CD4-positive, alpha-beta T cell (primary cell): ENCODE measurements around the gene FOXC1. TPM values are rescaled to one million over a fixed set of nuclear protein-coding genes. Genes with fewer than 3 reads are reported as not detected.
A peak's percentile ranks its signal among the peaks of the same experiment; 100 is the strongest.

ENCODE experiments used
- ATAC-seq: fragments of 200-7000 bp; cut with Tn5 transposase; one replicate; pipeline ENCODE4 v1.10.0; 2022; ENCODE audit warnings: mild to moderate bottlenecking; ENCODE audit not compliant: poor library complexity
- CTCF ChIA-PET: fragments of 350-600 bp; sonication (Branson Sonifier 250); formaldehyde crosslinking; loops from one replicate; lab custom pipeline; 2021; ENCODE audit warnings: antibody characterized with exemption, inconsistent platforms; lab: Charles Lee
- POLR2A ChIA-PET: fragments of 350-600 bp; sonication (Branson Sonifier 250); formaldehyde crosslinking; loops from one replicate; lab custom pipeline; 2021; ENCODE audit warnings: antibody characterized with exemption, inconsistent platforms; lab: Charles Lee
- DNase-seq, 14 experiments: peaks; one replicate each; pipeline ENCODE4 v3.0.0-alpha.2; 2013 to 2020; ENCODE audit warnings: mixed read lengths in 2 of 14
- H3K27ac ChIP-seq, 2 donors: one replicate each; pipeline versions ENCODE4 v1.5.1 to v1.7.0; 2013; ENCODE audit warnings: low read length in 2 of 2, low read depth in 1 of 2, mild to moderate bottlenecking in 1 of 2
- H3K27me3 ChIP-seq, 2 experiments: 1 replicate in 1 of 2; 2 replicates in 1 of 2; pipeline versions ENCODE4 v1.6.1 to v1.7.0; 2013; ENCODE audit warnings: low read length in 2 of 2, control low read depth in 1 of 2, mild to moderate bottlenecking in 1 of 2, moderate library complexity in 1 of 2; ENCODE audit not compliant: insufficient read depth in 2 of 2, control insufficient read depth in 1 of 2
- H3K36me3 ChIP-seq: one replicate; pipeline ENCODE4 v1.6.1; 2013; ENCODE audit warnings: low read length, control low read depth; ENCODE audit not compliant: insufficient read depth
- H3K4me1 ChIP-seq: one replicate; pipeline ENCODE4 v1.6.1; 2013; ENCODE audit warnings: low read length, control low read depth; ENCODE audit not compliant: insufficient read depth
- H3K4me3 ChIP-seq: one replicate; pipeline ENCODE4 v1.5.1; 2013; ENCODE audit warnings: mild to moderate bottlenecking, low read length, moderate library complexity
- H3K9me3 ChIP-seq, 2 experiments: 1 replicate in 1 of 2; 2 replicates in 1 of 2; pipeline versions ENCODE4 v1.6.1 to v1.7.0; 2013; ENCODE audit warnings: low read length in 2 of 2, mild to moderate bottlenecking in 2 of 2, control low read depth in 1 of 2, moderate library complexity in 1 of 2; ENCODE audit not compliant: control insufficient read depth in 1 of 2, insufficient read depth in 1 of 2
- H3K27ac Mint-ChIP-seq: one replicate; pipeline ENCODE4 v1.8.0; 2020; ENCODE audit warnings: mixed read lengths
- H3K27me3 Mint-ChIP-seq: one replicate; pipeline ENCODE4 v1.8.0; 2021; ENCODE audit warnings: mixed read lengths
- H3K36me3 Mint-ChIP-seq: one replicate; pipeline ENCODE4 v1.8.0; 2021; ENCODE audit warnings: low read depth, mixed read lengths
- H3K4me1 Mint-ChIP-seq: one replicate; pipeline ENCODE4 v1.8.0; 2021; ENCODE audit warnings: low read depth, mixed read lengths
- H3K4me3 Mint-ChIP-seq: one replicate; pipeline ENCODE4 v1.8.0; 2020; ENCODE audit warnings: mild to moderate bottlenecking, mixed read lengths
- H3K9me3 Mint-ChIP-seq: one replicate; pipeline ENCODE4 v1.8.0; 2020; ENCODE audit warnings: mixed read lengths
- intact Hi-C, 2 experiments: fragments of 100-400 bp; cut with DNase I in 1 of 2; cut with micrococcal nuclease in 1 of 2; formaldehyde crosslinking; loops; one replicate each; pipeline versions ENCODE4 v1.15.1 to v1.9.0; 2023 to 2025; cut with DNase I, micrococcal nuclease
- total RNA-seq, 174 experiments: library from RNA in 2 of 174; stranded (reverse) in 2 of 174; gene quantifications; one replicate each; pipeline ENCODE4 v1.2.3 and lab custom pipeline; 2021 to 2026
- TF ChIP-seq, protein P1 (sequence below): fragments of 200-600 bp; IDR thresholded peaks from one replicate; pipeline ENCODE4 v1.8.0; 2022; ENCODE audit warnings: antibody characterized with exemption, mild to moderate bottlenecking

Gene FOXC1
- total RNA-seq, 2 experiments from 2014 or later: not detected

DNA sequence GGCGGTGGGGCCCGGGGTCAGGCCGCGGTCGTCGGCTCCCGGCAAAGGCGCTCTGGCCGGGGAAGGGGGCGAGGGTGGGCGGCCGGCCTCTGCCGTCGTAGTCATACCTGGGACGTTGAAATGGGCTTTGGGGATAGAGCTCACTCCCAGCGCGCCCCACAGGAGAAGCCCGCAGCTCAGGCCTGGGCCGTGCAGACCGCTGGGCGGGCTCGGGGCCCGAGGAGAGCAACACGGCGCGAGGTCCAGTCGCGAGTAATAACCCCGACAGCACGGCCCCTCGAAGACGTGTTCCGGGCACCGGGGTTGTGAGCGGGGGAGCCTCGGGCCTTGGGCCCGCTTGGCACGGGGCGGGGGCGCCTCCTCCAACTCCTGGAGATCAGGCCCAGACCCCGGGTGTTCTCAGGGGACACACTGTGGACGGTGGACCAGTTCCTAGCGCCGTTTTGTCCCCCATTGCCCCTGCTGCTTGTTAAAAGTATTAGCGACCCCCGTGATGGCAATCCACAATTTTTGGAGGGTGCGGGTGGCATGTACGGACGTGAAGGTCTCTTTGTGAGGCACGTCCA is 10.9 kb downstream of the FOXC1 start:
- ChIA-PET POLR2A (interaction anchor here (1.3 kb wide), 1 partner anchor 13 kb away, joined by 3 read pairs; no protein-coding TSS in a partner anchor), CTCF (no interaction called here)
- no peak overlapping the region for H3K27ac Mint-ChIP-seq
- peaks cover 13% of the 10 kb centered on the region for H3K36me3 Mint-ChIP-seq
- Histone ChIP-seq H3K4me1 (peaks cover 23% of the 10 kb centered on the region), H3K27me3 (peaks cover 58 to 91% of the 10 kb centered on the region in 2 experiments), H3K36me3 (no peaks in the 10 kb centered on the region), H3K9me3 (peaks cover 0 to 30% of the 10 kb centered on the region in 2 experiments), H3K27ac (no peak overlapping the region), H3K4me3 (no peak overlapping the region)
- peaks cover 70% of the 10 kb centered on the region for H3K27me3 Mint-ChIP-seq
- H3K4me1 Mint-ChIP-seq: peaks cover 11% of the 10 kb centered on the region
- no peaks in the 10 kb centered on the region for H3K9me3 Mint-ChIP-seq
- TF ChIP-seq, protein P1, sequence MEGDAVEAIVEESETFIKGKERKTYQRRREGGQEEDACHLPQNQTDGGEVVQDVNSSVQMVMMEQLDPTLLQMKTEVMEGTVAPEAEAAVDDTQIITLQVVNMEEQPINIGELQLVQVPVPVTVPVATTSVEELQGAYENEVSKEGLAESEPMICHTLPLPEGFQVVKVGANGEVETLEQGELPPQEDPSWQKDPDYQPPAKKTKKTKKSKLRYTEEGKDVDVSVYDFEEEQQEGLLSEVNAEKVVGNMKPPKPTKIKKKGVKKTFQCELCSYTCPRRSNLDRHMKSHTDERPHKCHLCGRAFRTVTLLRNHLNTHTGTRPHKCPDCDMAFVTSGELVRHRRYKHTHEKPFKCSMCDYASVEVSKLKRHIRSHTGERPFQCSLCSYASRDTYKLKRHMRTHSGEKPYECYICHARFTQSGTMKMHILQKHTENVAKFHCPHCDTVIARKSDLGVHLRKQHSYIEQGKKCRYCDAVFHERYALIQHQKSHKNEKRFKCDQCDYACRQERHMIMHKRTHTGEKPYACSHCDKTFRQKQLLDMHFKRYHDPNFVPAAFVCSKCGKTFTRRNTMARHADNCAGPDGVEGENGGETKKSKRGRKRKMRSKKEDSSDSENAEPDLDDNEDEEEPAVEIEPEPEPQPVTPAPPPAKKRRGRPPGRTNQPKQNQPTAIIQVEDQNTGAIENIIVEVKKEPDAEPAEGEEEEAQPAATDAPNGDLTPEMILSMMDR: no peak
- intact Hi-C loops: no loop called here
- DNase-seq (peak in 1 of 14 experiments; percentile 30), ATAC-seq (no peak)
- no peak overlapping the region for H3K4me3 Mint-ChIP-seq

DNA sequence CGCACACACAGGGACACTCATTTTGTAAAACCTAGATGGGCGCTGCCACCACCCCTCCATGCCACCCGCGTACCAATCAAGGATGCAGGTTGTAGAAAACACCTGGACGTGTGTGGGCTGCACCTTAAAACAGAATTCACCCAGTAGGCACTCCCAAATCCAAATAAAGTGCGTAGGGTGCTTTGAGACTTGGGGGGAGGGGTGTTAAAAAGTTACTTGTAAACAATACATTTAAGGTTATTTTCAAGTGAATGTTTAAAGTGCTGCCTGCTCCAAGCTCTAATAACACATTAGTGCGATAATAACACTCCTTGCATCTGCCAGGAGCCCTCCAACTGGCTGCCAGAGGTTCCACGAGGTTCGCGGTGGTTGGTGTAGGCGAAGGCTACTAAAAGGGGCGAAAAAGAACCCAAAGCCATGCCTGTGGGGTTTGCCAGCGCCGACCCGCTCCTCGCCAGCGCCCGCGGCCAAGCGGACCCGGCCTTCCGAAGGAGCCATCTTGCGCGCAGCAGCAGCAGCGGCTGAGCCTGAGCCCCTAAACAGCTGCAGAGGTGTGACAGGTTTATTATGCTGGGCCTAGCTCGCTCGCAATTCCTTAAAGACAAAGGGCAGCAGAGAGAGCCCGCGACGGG is 11.5 kb downstream of the FOXC1 start:
- Histone ChIP-seq H3K4me1 (peaks cover 23% of the 10 kb centered on the region), H3K27me3 (peaks cover 59 to 91% of the 10 kb centered on the region in 2 experiments), H3K9me3 (peaks cover 0 to 30% of the 10 kb centered on the region in 2 experiments), H3K4me3 (no peak overlapping the region), H3K27ac (no peak overlapping the region), H3K36me3 (no peaks in the 10 kb centered on the region)
- H3K27me3 Mint-ChIP-seq: peaks cover 70% of the 10 kb centered on the region
- ATAC-seq: no peak
- DNase-seq: peak in 1 of 14 experiments; percentile 2
- peaks cover 17% of the 10 kb centered on the region for H3K4me1 Mint-ChIP-seq
- TF ChIP-seq, protein P1: no peak
- POLR2A ChIA-PET: no interaction called here
- H3K4me3 Mint-ChIP-seq: no peak overlapping the region
- peaks cover 13% of the 10 kb centered on the region for H3K36me3 Mint-ChIP-seq
- intact Hi-C loops: no loop called here
- no peak overlapping the region for H3K27ac Mint-ChIP-seq
- CTCF ChIA-PET: no interaction called here
- H3K9me3 Mint-ChIP-seq: no peaks in the 10 kb centered on the region

DNA sequence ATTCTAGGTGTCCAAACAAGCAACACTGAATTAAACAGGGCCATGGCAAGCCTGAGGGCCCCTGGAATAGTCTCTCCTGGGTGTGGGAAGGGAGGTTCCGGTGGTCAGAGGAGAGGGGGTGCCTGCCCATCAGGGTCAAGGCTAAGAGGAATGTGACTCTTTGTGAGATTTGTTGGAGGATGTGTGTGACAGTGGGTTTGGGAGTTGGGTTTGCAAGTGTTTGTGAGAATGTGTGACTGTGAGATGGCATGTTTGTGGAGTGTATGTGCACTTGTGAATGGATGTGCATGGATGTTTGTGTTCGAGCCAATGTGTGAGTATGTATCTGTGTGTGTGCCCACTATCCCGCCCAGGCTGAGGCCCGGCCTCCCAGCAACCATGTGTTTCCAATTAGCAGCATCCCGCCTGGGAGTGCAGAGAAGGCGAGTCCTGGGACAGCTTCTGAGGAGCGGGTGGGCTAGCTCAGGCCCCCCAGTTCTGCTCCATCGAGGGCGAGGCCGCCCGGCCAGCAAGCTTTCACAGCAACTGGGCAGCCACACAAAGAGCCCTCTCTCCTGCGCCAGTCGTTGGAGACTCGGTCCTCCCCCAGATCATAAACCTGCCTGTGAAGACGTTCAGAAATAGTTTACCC is 12.6 kb downstream of the FOXC1 start:
- H3K27me3 Mint-ChIP-seq: peaks cover 70% of the 10 kb centered on the region
- H3K4me3 Mint-ChIP-seq: no peak overlapping the region
- TF ChIP-seq, protein P1: no peak
- H3K36me3 ChIP-seq: no peaks in the 10 kb centered on the region
- peaks cover 21% of the 10 kb centered on the region for H3K4me1 Mint-ChIP-seq
- peaks cover 58 to 91% of the 10 kb centered on the region in 2 experiments for H3K27me3 ChIP-seq
- no peak overlapping the region for H3K27ac Mint-ChIP-seq
- ATAC-seq (no peak), DNase-seq (peak in 1 of 14 experiments; percentile 24)
- H3K4me1 ChIP-seq: peaks cover 23% of the 10 kb centered on the region
- CTCF ChIA-PET: no interaction called here
- H3K27ac ChIP-seq: no peak overlapping the region
- H3K9me3 Mint-ChIP-seq: no peaks in the 10 kb centered on the region
- H3K36me3 Mint-ChIP-seq: peaks cover 13% of the 10 kb centered on the region
- H3K4me3 ChIP-seq: no peak overlapping the region
- POLR2A ChIA-PET: no interaction called here
- intact Hi-C loops: no loop called here
- peaks cover 0 to 30% of the 10 kb centered on the region in 2 experiments for H3K9me3 ChIP-seq
